Endothelial cell of umbilical vein (primary cell): ENCODE results near the gene RNF125. TPM values are rescaled to one million over a fixed set of nuclear protein-coding genes. Genes with fewer than 3 reads are reported as not detected.

Experiments used
- BruUV-seq: library from RNA; stranded (reverse); fragments of 400-500 nt; replicated peaks from 2 replicates; lab custom pipeline; 2021; lab: Mats Ljungman, UMichigan
- CTCF ChIA-PET: fragments of 300-600, 350-600 bp; sonication (Branson Sonifier 250); formaldehyde crosslinking; loops from one replicate; lab custom pipeline; 2021; ENCODE audit warnings: antibody characterized with exemption, inconsistent platforms; lab: Charles Lee
- POLR2A ChIA-PET: fragments of 300-600, 350-600 bp; sonication (Branson Sonifier 250); formaldehyde crosslinking; loops from one replicate; lab custom pipeline; 2021; ENCODE audit warnings: antibody characterized with exemption, inconsistent platforms; lab: Charles Lee
- DNase-seq: peaks from one replicate; pipeline ENCODE4 v3.0.0-alpha.2; 2011; ENCODE audit warnings: low read depth, low spot score
- FAIRE-seq: peaks from 2 replicates; lab custom pipeline; 2011; peaks lifted over from hg19 to GRCh38; lab: Jason Lieb, UNC
- H2AFZ ChIP-seq: 2 replicates; pipeline ENCODE4 v1.6.0; 2012; ENCODE audit warnings: low read depth, low read length, control low read depth, inconsistent platforms
- H3K27ac ChIP-seq: 2 replicates; pipeline ENCODE4 v1.5.1; 2011; ENCODE audit warnings: low read depth, mild to moderate bottlenecking, control low read depth, low read length, moderate library complexity; ENCODE audit not compliant: insufficient read depth
- H3K27me3 ChIP-seq, 2 experiments: 2 replicates each; pipeline versions ENCODE4 v1.6.0 to v1.6.1; 2011; ENCODE audit warnings: low read length in 2 of 2, mixed read lengths in 1 of 2; ENCODE audit not compliant: control insufficient read depth in 2 of 2, insufficient read depth in 2 of 2
- H3K36me3 ChIP-seq, 2 experiments: 2 replicates in 1 of 2; 3 replicates in 1 of 2; pipeline ENCODE4 v1.5.1; 2011; ENCODE audit warnings: low read length in 2 of 2, mild to moderate bottlenecking in 1 of 2, moderate library complexity in 1 of 2; ENCODE audit not compliant: control insufficient read depth in 2 of 2, insufficient read depth in 2 of 2; ENCODE audit errors: extremely low read depth in 1 of 2
- H3K4me1 ChIP-seq: 3 replicates; pipeline ENCODE4 v1.5.1; 2011; ENCODE audit warnings: mild to moderate bottlenecking, low read length; ENCODE audit not compliant: control insufficient read depth, insufficient read depth; ENCODE audit errors: extremely low read depth
- H3K4me2 ChIP-seq: 2 replicates; pipeline ENCODE4 v1.6.1; 2011; ENCODE audit warnings: low read length, control low read depth, mixed read lengths; ENCODE audit not compliant: insufficient read depth
- H3K4me3 ChIP-seq, 3 experiments: fragments of 200-600 bp in 1 of 3; sonication (generic), shearing (Covaris generic) in 1 of 3; replicated peaks in 1 of 3; 2 replicates each; pipeline ENCODE4 v1.5.1; 2011 to 2016; ENCODE audit warnings: control low read depth in 3 of 3, low read length in 3 of 3, mild to moderate bottlenecking in 2 of 3, inconsistent platforms in 1 of 3, low read depth in 1 of 3, moderate library complexity in 1 of 3; ENCODE audit not compliant: insufficient read depth in 1 of 3
- H3K79me2 ChIP-seq: 2 replicates; pipeline ENCODE4 v1.6.0; 2012; ENCODE audit warnings: low read length, inconsistent platforms; ENCODE audit not compliant: control insufficient read depth, insufficient read depth
- H3K9ac ChIP-seq: replicated peaks from 2 replicates; pipeline ENCODE3; 2011; ENCODE audit warnings: low read length, control low read depth; ENCODE audit not compliant: insufficient read depth; ENCODE audit errors: extremely low read depth
- H3K9me1 ChIP-seq: replicated peaks from 3 replicates; pipeline ENCODE4 v1.6.0; 2011; ENCODE audit warnings: mild to moderate bottlenecking, low read length; ENCODE audit not compliant: control insufficient read depth, insufficient read depth; ENCODE audit errors: extremely low read depth
- H3K9me3 ChIP-seq: replicated peaks from 2 replicates; pipeline ENCODE4 v1.5.1; 2012; ENCODE audit warnings: low read length, inconsistent platforms; ENCODE audit not compliant: control insufficient read depth, insufficient read depth
- H4K20me1 ChIP-seq: replicated peaks from 2 replicates; pipeline ENCODE3; 2011; ENCODE audit warnings: mild to moderate bottlenecking, low read length; ENCODE audit not compliant: control insufficient read depth, insufficient read depth; ENCODE audit errors: extremely low read depth
- EZH2 ChIP-seq: IDR thresholded peaks from 2 replicates; pipeline ENCODE4 v1.6.1; 2012; ENCODE audit warnings: borderline replicate concordance, low read depth, mild to moderate bottlenecking, moderate library complexity, low read length, inconsistent platforms; ENCODE audit not compliant: severe bottlenecking
- FOS ChIP-seq: IDR thresholded peaks from 2 replicates; pipeline ENCODE4 v1.6.1; 2011; ENCODE audit warnings: mild to moderate bottlenecking, low read length, moderate library complexity, borderline replicate concordance; ENCODE audit not compliant: insufficient read depth
- JUN ChIP-seq: IDR thresholded peaks from 2 replicates; pipeline ENCODE4 v1.6.1; 2011; ENCODE audit warnings: borderline replicate concordance, low read depth; ENCODE audit not compliant: insufficient read length, insufficient read depth
- MAX ChIP-seq: IDR thresholded peaks from 2 replicates; pipeline ENCODE4 v1.6.1; 2011; ENCODE audit not compliant: insufficient read depth, insufficient read length
- MYC ChIP-seq: IDR thresholded peaks from one replicate; pipeline ENCODE4 v1.6.1; 2011; ENCODE audit warnings: mild to moderate bottlenecking, low read depth, low read length
- POLR2A ChIP-seq: IDR thresholded peaks from 2 replicates; pipeline ENCODE4 v1.6.1; 2012; ENCODE audit warnings: low read depth, mild to moderate bottlenecking, control low read depth, low read length
- dilution Hi-C: fragments of 300-500 bp; cut with MboI; formaldehyde crosslinking; loops from one replicate; pipeline ENCODE4 v1.15.0; 2019; ENCODE audit warnings: low sequenced_read_pairs; ENCODE audit not compliant: extremely low pct_ligation_motif_present
- intact Hi-C: fragments of 100-400 bp; cut with micrococcal nuclease; formaldehyde crosslinking; loops from one replicate; pipeline ENCODE4 v1.10.0; 2022
- polyA plus RNA-seq, 4 experiments: library from polyadenylated mRNA; depleted of rRNA in 3 of 4; stranded (reverse) in 3 of 4; unstranded in 1 of 4; fragments of >200 nt; gene quantifications; 2 replicates each; pipeline versions ENCODE4 v1.2.1 to v1.2.3, GENCODE V29; 2011 to 2012; ENCODE audit warnings: missing spikeins in 1 of 4
- total RNA-seq: library from RNA; stranded (reverse); gene quantifications from 2 replicates; pipeline ENCODE4 v1.2.3, GENCODE V29; 2021
- TF ChIP-seq, protein P1 (sequence below), 2 donors: IDR thresholded peaks; 1 replicate in 1 of 2; 2 replicates in 1 of 2; pipeline ENCODE4 v1.5.1; 2011; ENCODE audit warnings: low read length in 2 of 2, mild to moderate bottlenecking in 2 of 2, moderate library complexity in 2 of 2, control low read depth in 1 of 2, inconsistent platforms in 1 of 2, low read depth in 1 of 2; ENCODE audit not compliant: insufficient read depth in 1 of 2; ENCODE audit errors: extremely low read depth in 1 of 2

RNF125 gene
- total and polyA plus RNA-seq, 2 donors (not counting 3 experiments of a cell fraction or from before 2014, with no cell fraction given) = 0.73 to 1.3 TPM

DNA sequence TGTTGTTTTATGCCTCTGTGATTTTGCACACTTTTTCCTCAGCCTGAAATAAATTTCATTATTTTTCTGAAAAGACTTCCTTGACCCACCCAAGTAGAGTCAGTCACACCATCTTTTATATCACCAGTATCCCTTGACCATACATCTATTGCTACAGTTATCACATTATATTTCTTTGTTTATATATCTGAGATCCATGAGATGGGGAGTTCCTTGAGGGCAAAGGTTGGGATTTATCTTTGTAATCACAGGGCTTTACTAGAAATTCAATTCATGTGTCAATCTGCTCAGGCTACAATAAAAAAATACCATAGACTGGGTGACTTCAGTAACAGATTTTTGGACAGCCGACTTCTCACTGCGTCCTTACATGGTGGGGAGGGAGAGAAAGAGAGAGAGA is 60.2 kb downstream of the RNF125 start:
- Histone ChIP-seq H4K20me1 (no peaks in the 10 kb centered on the region), H3K4me1 (no peaks in the 10 kb centered on the region), H3K9ac (no peak overlapping the region), H3K4me2 (no peak overlapping the region), H3K27ac (no peak overlapping the region), H3K27me3 (no peaks in the 10 kb centered on the region), H3K9me1 (no peaks in the 10 kb centered on the region), H2AFZ (no peak overlapping the region), H3K36me3 (no peaks in the 10 kb centered on the region), H3K79me2 (no peaks in the 10 kb centered on the region), H3K4me3 (no peak overlapping the region), H3K9me3 (no peaks in the 10 kb centered on the region)
- CTCF ChIA-PET = no interaction called here
- dilution Hi-C loops = no loop called here
- DNase-seq (no peak), FAIRE-seq (no peak)
- no TSS peak for BruUV-seq
- POLR2A ChIA-PET = no interaction called here
- intact Hi-C loops = no loop called here
- TF ChIP-seq JUN (no peak), POLR2A (no peak), FOS (no peak), MAX (no peak)
- TF ChIP-seq, protein P1, sequence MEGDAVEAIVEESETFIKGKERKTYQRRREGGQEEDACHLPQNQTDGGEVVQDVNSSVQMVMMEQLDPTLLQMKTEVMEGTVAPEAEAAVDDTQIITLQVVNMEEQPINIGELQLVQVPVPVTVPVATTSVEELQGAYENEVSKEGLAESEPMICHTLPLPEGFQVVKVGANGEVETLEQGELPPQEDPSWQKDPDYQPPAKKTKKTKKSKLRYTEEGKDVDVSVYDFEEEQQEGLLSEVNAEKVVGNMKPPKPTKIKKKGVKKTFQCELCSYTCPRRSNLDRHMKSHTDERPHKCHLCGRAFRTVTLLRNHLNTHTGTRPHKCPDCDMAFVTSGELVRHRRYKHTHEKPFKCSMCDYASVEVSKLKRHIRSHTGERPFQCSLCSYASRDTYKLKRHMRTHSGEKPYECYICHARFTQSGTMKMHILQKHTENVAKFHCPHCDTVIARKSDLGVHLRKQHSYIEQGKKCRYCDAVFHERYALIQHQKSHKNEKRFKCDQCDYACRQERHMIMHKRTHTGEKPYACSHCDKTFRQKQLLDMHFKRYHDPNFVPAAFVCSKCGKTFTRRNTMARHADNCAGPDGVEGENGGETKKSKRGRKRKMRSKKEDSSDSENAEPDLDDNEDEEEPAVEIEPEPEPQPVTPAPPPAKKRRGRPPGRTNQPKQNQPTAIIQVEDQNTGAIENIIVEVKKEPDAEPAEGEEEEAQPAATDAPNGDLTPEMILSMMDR (IDR thresholded peaks at IDR 0.05; ENCODE audit: extremely low read depth in 1 of 2, insufficient read depth in 1 of 2, low read depth in 1 of 2, low read length in 2 of 2) = no peak

DNA sequence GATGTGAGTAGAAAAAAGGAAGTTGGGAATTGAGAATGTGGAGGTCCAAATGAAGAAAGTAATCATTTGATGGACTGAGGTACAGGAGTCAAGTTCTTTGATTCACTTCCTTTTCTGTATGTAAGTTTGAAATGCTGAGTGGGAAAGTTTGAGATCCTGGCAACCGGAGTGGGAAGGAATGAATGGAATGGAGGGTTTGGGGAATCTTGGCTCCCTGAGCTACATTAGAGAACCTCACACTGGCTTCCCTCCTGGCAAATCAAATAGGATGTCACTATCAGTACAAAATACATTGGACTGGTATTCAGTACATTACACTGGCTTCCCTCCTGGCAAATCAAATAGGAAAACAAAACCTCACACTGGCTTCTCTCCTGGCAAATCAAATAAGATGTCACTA is 63.3 kb downstream of the RNF125 start:
- ChIA-PET POLR2A (no interaction called here), CTCF (no interaction called here)
- Histone ChIP-seq H3K79me2 (no peaks in the 10 kb centered on the region), H3K27ac (no peak overlapping the region), H3K9ac (no peak overlapping the region), H2AFZ (no peak overlapping the region), H3K36me3 (no peaks in the 10 kb centered on the region), H4K20me1 (no peaks in the 10 kb centered on the region), H3K9me1 (no peaks in the 10 kb centered on the region), H3K9me3 (no peaks in the 10 kb centered on the region), H3K4me2 (no peak overlapping the region), H3K4me1 (peaks cover 16% of the 10 kb centered on the region), H3K4me3 (no peak overlapping the region), H3K27me3 (no peaks in the 10 kb centered on the region)
- dilution Hi-C loops (no loop called here), intact Hi-C loops (no loop called here)
- no TSS peak for BruUV-seq
- no peak for FAIRE-seq
- DNase-seq = peak; percentile 15
- TF ChIP-seq MAX (no peak), MYC (no peak), EZH2 (no peak)
